Lower leg skin (tissue), 4 donors: Measurements from ENCODE around the gene HUWE1. TPM values are rescaled to one million over a fixed set of nuclear protein-coding genes. Genes with fewer than 3 reads are reported as not detected.

Experiments used
- DNase-seq, 2 donors: peaks; one replicate each; pipeline ENCODE4 v3.0.0-alpha.2; 2019; ENCODE audit warnings: low spot score in 2 of 2
- H3K4me3 ChIP-seq: fragments of 200-600 bp; sonication (generic); 2 replicates; pipeline ENCODE4 v1.5.1; 2017; ENCODE audit warnings: mild to moderate bottlenecking, low read depth; ENCODE audit not compliant: poor library complexity, severe bottlenecking
- CTCF ChIP-seq, 3 donors: fragments of 450-650 bp; IDR thresholded peaks; one replicate each; pipeline ENCODE4 v1.5.1; 2016; ENCODE audit warnings: antibody characterized with exemption in 3 of 3, mild to moderate bottlenecking in 3 of 3, moderate library complexity in 2 of 3
- POLR2A ChIP-seq, 2 donors: fragments of 450-650 bp; IDR thresholded peaks; one replicate each; pipeline ENCODE4 v1.6.1; 2016 to 2017; ENCODE audit warnings: antibody characterized with exemption in 2 of 2, mild to moderate bottlenecking in 1 of 2, moderate library complexity in 1 of 2
- WGBS, 2 donors: methylation state at CpG; one replicate each; pipeline ENCODE4 v1.1.5; 2018; 5-methylcytosine and 5-hydroxymethylcytosine counted together
- intact Hi-C: fragments of 100-400 bp; cut with DNase I; formaldehyde crosslinking; loops from one replicate; pipeline ENCODE4 v1.15.0; 2023; ENCODE audit warnings: low total_unique reads
- total RNA-seq, 4 donors: library from RNA; depleted of rRNA; stranded (reverse); fragments of >200 nt; gene quantifications; one replicate each; pipeline ENCODE4 v1.1.0, GENCODE V29; 2016

HUWE1 gene
- total RNA-seq, 4 donors from 2014 or later = 128 to 175 (median 158) TPM

GRCh38 chrX:53713987-53714579 lies 27.6 kb upstream of the HUWE1 start:
- no peak for DNase-seq
- TF ChIP-seq CTCF (IDR thresholded peaks at IDR 0.05) = no peak
- no peak for TF ChIP-seq POLR2A (IDR thresholded peaks at IDR 0.05)
- WGBS, 2 donors = 48 to 56% methylated on average over 6 of the region's 6 CpGs
- H3K4me3 ChIP-seq = no peak overlapping the region
- intact Hi-C loops = no loop called here

DNA sequence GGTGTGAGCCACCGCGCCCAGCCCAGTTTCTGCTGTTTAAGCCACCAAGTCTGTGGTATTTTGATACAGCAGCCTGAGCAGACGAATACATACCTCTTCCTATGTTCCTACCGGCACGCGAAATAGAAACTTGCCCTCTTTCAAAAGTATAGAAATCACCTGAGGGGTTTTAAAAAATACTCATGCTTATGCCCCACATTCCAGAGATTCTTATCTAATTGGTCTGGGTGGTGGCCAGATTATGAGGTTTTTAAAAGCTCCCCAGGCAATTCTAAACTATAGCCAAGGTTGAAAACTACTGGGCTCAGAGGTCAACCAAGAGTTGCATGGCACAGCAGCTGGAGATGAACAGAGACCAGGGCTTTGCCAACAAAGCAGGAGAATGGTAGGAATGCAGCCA lies 24.9 kb upstream of the HUWE1 start:
- WGBS, 2 donors = 68 to 74% methylated on average over 6 of the region's 6 CpGs
- no peak for DNase-seq
- intact Hi-C loops = no loop called here
- TF ChIP-seq CTCF (IDR thresholded peaks at IDR 0.05) (no peak), POLR2A (IDR thresholded peaks at IDR 0.05) (no peak)
- H3K4me3 ChIP-seq = no peak overlapping the region

DNA sequence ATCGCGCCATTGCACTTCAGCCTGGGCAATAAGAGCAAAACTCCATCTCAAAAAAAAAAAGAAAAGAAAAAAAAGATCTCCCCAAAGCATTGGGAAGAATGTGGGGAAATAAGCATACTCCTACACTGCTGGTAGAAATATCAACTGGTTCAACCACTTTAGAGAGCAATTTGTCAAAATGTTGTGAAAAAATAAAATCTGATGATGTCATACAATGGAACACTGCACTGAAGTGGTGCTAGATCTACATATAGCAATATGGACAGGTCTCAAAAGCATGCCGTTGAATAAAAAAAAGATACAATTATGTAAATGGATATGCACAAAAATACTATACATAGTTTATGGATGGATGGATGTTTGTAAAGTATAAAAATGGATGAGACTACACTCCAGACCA lies 18.3 kb upstream of the HUWE1 start:
- no peak overlapping the region for H3K4me3 ChIP-seq
- DNase-seq = no peak
- intact Hi-C loops = no loop called here
- WGBS, 2 donors = 95 to 98% methylated on average over 3 of the region's 3 CpGs
- TF ChIP-seq CTCF (IDR thresholded peaks at IDR 0.05) (no peak), POLR2A (IDR thresholded peaks at IDR 0.05) (no peak)

- 68 to 80% methylated on average over 4 of the region's 4 CpGs for WGBS, 2 donors
These were observed 17.8 kb upstream of the HUWE1 start for GRCh38 chrX:53704294-53704693.

DNA sequence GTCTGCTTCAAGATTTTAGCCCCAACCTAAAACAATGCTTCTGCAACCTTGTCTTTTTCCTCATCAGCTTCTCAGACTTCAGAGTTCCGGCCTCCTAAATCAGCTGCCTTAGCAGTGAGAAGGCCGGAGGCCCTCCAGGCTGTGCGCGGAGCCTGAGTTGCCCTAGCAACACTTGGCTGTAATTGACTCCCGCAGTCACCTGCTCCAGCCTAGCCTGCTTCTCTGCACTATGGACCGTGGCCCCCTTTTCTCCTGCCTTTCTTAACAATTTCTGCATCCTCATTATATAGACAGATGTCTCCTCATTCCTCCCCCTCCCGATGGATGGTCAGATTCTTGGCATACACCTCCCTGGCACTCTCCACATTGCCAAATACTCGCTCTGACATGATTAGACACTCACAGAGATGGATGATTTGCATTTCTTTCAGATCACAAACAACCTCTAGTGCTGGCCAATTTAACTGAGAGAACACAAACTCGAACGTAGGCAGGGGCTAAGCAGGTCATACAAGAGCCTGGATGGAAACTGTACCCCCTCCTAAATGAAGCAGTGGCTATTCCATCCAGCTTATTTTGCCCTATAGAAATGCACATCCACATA lies 9.5 kb upstream of the HUWE1 start:
- 23 to 52% methylated on average over 10 of the region's 10 CpGs for WGBS, 2 donors
- intact Hi-C loops = no loop called here
- TF ChIP-seq POLR2A (IDR thresholded peaks at IDR 0.05) = no peak
- no peak for TF ChIP-seq CTCF (IDR thresholded peaks at IDR 0.05)
- no peak overlapping the region for H3K4me3 ChIP-seq
- DNase-seq = no peak

More at GRCh38 chrX:53704294-53704693, 17.8 kb upstream of the HUWE1 start:
- intact Hi-C loops = no loop called here
- H3K4me3 ChIP-seq = no peak overlapping the region
- no peak for TF ChIP-seq POLR2A (IDR thresholded peaks at IDR 0.05)
- no peak for DNase-seq

- H3K4me3 ChIP-seq = no peak overlapping the region
- intact Hi-C loops = no loop called here
- no peak for DNase-seq
- no peak for TF ChIP-seq CTCF (IDR thresholded peaks at IDR 0.05)
- no peak for TF ChIP-seq POLR2A (IDR thresholded peaks at IDR 0.05)
- WGBS, 2 donors = 81 to 86% methylated on average over 1 of the region's 1 CpG
These were observed 8.1 kb upstream of the HUWE1 start for GRCh38 chrX:53694642-53695041.
